Measurements from ENCODE around the gene RSRC2. TPM values are rescaled to one million over a fixed set of nuclear protein-coding genes. Genes with fewer than 3 reads are reported as not detected.
"Not testable (repeated sequence)": the region's sequence is repeated elsewhere in the genome, so short reads cannot be mapped to it uniquely, and the experiment has no call there.

RSRC2 gene
- total RNA-seq, 2 experiments from 2014 or later: 106 to 115 TPM

DNA sequence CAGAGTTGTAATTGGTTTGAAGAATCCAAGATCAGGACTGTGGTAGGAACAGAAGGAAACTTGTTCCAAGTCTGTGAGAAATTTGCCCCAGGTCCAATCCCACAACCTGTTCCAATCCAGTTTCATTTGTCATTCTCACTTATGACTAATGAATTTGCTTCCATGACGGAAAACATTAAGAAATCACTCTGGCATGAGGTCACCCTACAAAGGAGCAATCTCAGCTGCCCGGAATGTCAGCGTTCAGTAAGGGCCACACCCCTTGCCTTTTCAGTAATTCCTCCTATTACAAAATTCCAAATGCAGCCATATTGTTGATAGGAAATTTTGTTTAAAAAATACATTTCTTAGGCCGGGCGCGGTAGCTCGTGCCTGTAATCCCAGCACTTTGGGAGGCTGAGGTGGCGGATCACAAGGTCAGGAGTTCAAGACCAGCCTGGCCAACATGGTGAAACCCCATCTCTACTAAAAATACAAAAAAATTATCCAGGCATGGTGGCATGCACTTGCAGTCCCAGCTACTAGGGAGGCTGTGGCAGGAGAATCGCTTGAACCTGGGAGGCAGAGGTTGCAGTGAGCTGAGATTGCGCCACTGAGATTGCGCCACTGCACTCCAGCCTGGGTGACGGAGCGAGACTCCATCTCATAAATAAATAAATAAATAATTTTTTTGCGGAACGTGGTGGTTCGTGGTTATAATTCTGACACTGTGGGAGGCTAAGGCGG, 62.3 kb downstream of the RSRC2 start:
- H3K36me3 Mint-ChIP-seq; H3K9me3 Mint-ChIP-seq; DNase-seq; H3K27me3 Mint-ChIP-seq; H3K4me3 Mint-ChIP-seq; intact Hi-C loops (cut with micrococcal nuclease); H3K27ac Mint-ChIP-seq; H3K4me1 Mint-ChIP-seq (ENCODE audit: low read depth); POLR2A ChIA-PET; CTCF ChIA-PET: not testable (repeated sequence)

- intact Hi-C loops (cut with micrococcal nuclease): no loop called here
- Mint-ChIP-seq H3K27ac (no peak overlapping the region), H3K4me1 (ENCODE audit: low read depth) (peaks cover 5% of the 10 kb centered on the region), H3K4me3 (no peak overlapping the region), H3K27me3 (no peaks in the 10 kb centered on the region), H3K36me3 (no peaks in the 10 kb centered on the region), H3K9me3 (no peaks in the 10 kb centered on the region)
- DNase-seq: no peak
- ChIA-PET POLR2A (interaction anchor here (0.5 kb wide), 1 partner anchor 37 kb away, joined by 3 read pairs; no protein-coding TSS in a partner anchor), CTCF (interaction anchor here (1.1 kb wide), 1 partner anchor 11 kb away, joined by 5 read pairs; no protein-coding TSS in a partner anchor)
Measured at GRCh38 chr12:122460641-122461040, 66.1 kb downstream of the RSRC2 start.

- CTCF ChIA-PET: interaction anchor here (1.1 kb wide), 1 partner anchor 11 kb away, joined by 3 read pairs; no protein-coding TSS in a partner anchor
- intact Hi-C loops (cut with micrococcal nuclease): no loop called here
- Mint-ChIP-seq H3K27ac (no peak overlapping the region), H3K9me3 (no peaks in the 10 kb centered on the region), H3K4me1 (ENCODE audit: low read depth) (peaks cover 5% of the 10 kb centered on the region), H3K36me3 (no peaks in the 10 kb centered on the region), H3K27me3 (no peaks in the 10 kb centered on the region), H3K4me3 (no peak overlapping the region)
- POLR2A ChIA-PET: no interaction called here
- no peak for DNase-seq
Measured at GRCh38 chr12:122460061-122460460, 66.7 kb downstream of the RSRC2 start.

DNA sequence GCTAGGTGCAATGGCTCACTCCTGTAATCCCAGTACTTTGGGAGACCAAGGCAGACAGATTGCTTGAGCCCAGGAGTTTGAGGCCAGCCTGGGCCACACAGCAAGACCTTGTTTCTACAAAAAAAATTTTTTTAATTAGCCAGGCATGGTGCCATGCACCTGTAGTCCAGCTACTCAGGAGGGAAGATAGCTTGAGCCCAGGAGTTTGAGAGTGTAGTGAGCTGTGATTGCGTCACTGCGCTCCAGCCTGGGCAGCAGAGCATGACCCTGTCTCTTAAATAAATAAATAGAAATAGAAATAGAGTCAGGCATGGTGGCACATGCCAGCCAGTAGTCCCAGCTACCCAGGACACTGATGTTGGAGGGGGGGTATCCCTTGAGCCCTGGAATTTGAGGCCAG, 67.5 kb downstream of the RSRC2 start:
- no peak overlapping the region for H3K27ac Mint-ChIP-seq
- H3K4me1 Mint-ChIP-seq (ENCODE audit: low read depth): peaks cover 9% of the 10 kb centered on the region
- intact Hi-C loops (cut with micrococcal nuclease): no loop called here
- no peaks in the 10 kb centered on the region for H3K27me3 Mint-ChIP-seq
- H3K4me3 Mint-ChIP-seq: no peak overlapping the region
- no peaks in the 10 kb centered on the region for H3K9me3 Mint-ChIP-seq
- POLR2A ChIA-PET: no interaction called here
- CTCF ChIA-PET: interaction anchor here (0.6 to 1.1 kb wide), 2 partner anchors 12 to 14 kb away, joined by 3 to 4 read pairs; no protein-coding TSS in a partner anchor
- no peaks in the 10 kb centered on the region for H3K36me3 Mint-ChIP-seq
- DNase-seq: no peak

DNA sequence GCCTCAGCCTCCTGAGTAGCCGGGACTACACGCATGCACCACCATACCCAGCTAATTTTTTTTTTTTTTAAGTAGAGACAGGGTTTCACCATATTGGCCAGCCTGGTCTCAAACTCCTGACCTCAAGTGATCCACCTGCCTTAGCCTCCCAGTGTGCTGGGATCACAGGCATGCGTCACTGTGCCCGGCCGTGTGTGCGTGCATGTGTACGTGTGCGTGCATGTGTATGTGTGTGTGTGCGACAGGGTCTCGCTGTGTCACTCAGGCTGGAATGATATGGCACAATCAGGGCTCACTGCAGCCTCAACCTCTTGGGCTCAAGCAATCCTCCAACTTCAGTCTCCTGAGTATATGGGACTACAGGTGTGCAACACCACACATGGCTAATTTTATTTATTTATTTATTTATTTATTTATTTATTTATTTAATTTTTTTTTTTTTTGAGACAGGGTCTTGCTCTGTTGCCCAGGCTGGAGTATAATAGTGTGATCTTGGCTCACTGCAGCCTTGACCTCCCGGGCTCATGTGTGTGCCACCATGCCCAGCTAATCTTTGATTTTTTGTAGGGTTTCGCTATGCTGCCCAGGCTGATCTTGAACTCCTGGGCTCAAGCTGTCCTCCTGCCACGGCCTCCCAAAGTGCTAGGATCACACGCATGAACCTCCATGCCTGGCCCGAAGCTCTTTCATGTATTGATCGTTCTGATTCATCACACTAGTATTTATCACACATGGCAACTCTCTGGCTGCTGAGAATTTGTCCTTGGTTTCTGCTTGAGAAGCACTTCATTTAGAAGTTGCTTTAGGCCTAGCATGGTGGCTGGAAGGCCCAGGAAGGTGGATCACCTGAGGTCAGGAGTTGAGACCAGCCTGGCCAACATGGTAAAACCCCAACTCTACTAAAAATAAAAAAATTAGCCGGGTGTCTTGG, 68.4 kb downstream of the RSRC2 start:
- Mint-ChIP-seq H3K36me3 (no peaks in the 10 kb centered on the region), H3K4me3 (no peak overlapping the region), H3K27ac (no peak overlapping the region), H3K27me3 (no peaks in the 10 kb centered on the region), H3K9me3 (no peaks in the 10 kb centered on the region), H3K4me1 (ENCODE audit: low read depth) (peaks cover 18% of the 10 kb centered on the region)
- ChIA-PET POLR2A (no interaction called here), CTCF (interaction anchor here (0.6 kb wide), 1 partner anchor 15 kb away, joined by 4 read pairs; no protein-coding TSS in a partner anchor)
- intact Hi-C loops (cut with micrococcal nuclease): no loop called here
- no peak for DNase-seq

DNA sequence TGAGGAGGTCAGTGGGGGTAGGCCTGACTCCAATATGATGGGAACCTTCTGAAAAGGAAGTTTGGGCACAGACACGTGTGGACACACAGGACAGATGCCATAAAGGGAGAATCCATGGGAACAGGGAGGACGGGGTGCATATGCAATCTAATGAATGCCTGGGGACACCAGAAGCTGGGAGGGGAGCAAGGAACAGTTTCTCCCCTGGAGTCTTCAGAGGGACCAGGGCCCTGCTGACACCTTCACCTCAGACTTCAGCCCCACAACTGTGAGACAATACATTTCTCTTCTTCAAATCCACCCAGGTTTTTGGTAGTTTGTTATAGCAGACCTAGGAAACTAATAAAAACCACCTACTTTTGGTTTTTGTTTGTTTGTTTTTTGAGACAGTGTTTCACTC, 69.1 kb downstream of the RSRC2 start:
- intact Hi-C loops (cut with micrococcal nuclease): no loop called here
- no peak overlapping the region for H3K27ac Mint-ChIP-seq
- POLR2A ChIA-PET: no interaction called here

DNA sequence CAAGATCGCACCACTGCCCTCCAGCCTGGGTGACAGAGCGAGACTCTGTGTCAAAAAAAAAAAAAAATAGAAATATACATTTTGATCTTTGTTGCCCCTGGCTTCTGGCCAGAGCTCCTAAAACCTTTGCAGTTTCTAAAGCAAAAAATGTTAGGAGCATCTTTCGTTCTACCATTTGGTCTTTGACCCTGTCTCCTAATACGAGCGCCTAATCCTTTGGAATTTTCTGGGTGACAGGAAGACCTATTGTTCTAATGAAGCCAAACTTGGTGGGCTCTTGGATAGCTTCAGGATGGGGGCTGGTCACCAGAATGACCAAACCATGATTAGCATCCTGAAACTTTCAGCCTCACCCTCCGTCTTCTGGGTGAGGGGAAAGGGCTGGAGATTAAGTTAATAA, 72.0 kb downstream of the RSRC2 start:
- Mint-ChIP-seq H3K4me1 (ENCODE audit: low read depth) (peaks cover 31% of the 10 kb centered on the region), H3K36me3 (no peaks in the 10 kb centered on the region), H3K4me3 (no peak overlapping the region), H3K27ac (no peak overlapping the region), H3K9me3 (no peaks in the 10 kb centered on the region), H3K27me3 (no peaks in the 10 kb centered on the region)
- no peak for DNase-seq
- intact Hi-C loops (cut with micrococcal nuclease): no loop called here
- ChIA-PET POLR2A (interaction anchor here (1.2 kb wide), 1 partner anchor 42 kb away, joined by 3 read pairs; no protein-coding TSS in a partner anchor), CTCF (interaction anchor here (0.9 to 2.5 kb wide), 2 partner anchors 17 to 55 kb away, joined by 6 to 7 read pairs; no protein-coding TSS in a partner anchor)

More for the DNA sequence above, 69.1 kb downstream of the RSRC2 start:
- no peaks in the 10 kb centered on the region for H3K9me3 Mint-ChIP-seq
- CTCF ChIA-PET: no interaction called here
- no peaks in the 10 kb centered on the region for H3K36me3 Mint-ChIP-seq
- H3K27me3 Mint-ChIP-seq: no peaks in the 10 kb centered on the region
- no peak for DNase-seq
- H3K4me3 Mint-ChIP-seq: no peak overlapping the region
- peaks cover 24% of the 10 kb centered on the region for H3K4me1 Mint-ChIP-seq (ENCODE audit: low read depth)

GRCh38 chr12:122454250-122454721, 72.5 kb downstream of the RSRC2 start:
- H3K4me3 Mint-ChIP-seq: no peak overlapping the region
- no peaks in the 10 kb centered on the region for H3K36me3 Mint-ChIP-seq
- no peak for DNase-seq
- no peaks in the 10 kb centered on the region for H3K9me3 Mint-ChIP-seq
- intact Hi-C loops (cut with micrococcal nuclease): no loop called here
- H3K27me3 Mint-ChIP-seq: no peaks in the 10 kb centered on the region
- ChIA-PET CTCF (interaction anchor here (0.9 to 2.5 kb wide), 2 partner anchors 17 to 54 kb away, joined by 6 to 7 read pairs; no protein-coding TSS in a partner anchor), POLR2A (interaction anchor here (1.2 kb wide), 1 partner anchor 41 kb away, joined by 3 read pairs; no protein-coding TSS in a partner anchor)
- H3K27ac Mint-ChIP-seq: peak overlapping the region; percentile 92
- H3K4me1 Mint-ChIP-seq (ENCODE audit: low read depth): peaks cover 31% of the 10 kb centered on the region

Other genes starting within 250 kb of the RSRC2 start
- gene CLIP1, start 104.3 kb downstream of the RSRC2 start, total RNA-seq: 10 to 100 TPM; 69.2 to 71.8 TPM
- gene ZCCHC8, start 26.0 kb downstream of the RSRC2 start, total RNA-seq: 10 to 100 TPM; 27.7 to 28.5 TPM
- gene KNTC1, start 313 bp upstream of the RSRC2 start, total RNA-seq: 100 to 1,000 TPM; 136 to 147 TPM
- gene HCAR2, start 176.4 kb upstream of the RSRC2 start, total RNA-seq: not detected
- under 1 TPM in 1 of 2 experiments, not detected in 1; 0.10 TPM for gene HCAR3, start 189.9 kb upstream of the RSRC2 start, total RNA-seq
- under 1 TPM; 0.21 to 0.27 TPM for gene HCAR1, start 203.9 kb upstream of the RSRC2 start, total RNA-seq
- gene DENR, start 225.9 kb upstream of the RSRC2 start, total RNA-seq: 10 to 100 TPM; 56.9 to 58.2 TPM
- gene CCDC62, start 247.6 kb upstream of the RSRC2 start, total RNA-seq: under 1 TPM; 0.48 TPM

All from activated CD4-positive, alpha-beta memory T cell treated with anti-CD3 and anti-CD28 coated beads for 36 hours (primary cell).